Stomach (tissue), 9 donors: ENCODE data around the gene TSC1. TPM values are rescaled to one million over a fixed set of nuclear protein-coding genes. Genes with fewer than 3 reads are reported as not detected.

Experiments used
- DNase-seq, 2 donors: peaks; one replicate each; pipeline versions ENCODE4 v3.0.0 to v3.0.0-alpha.2; 2013 to 2019
- H3K27ac ChIP-seq, 5 donors: fragments of 200-600 bp in 4 of 5; sonication (generic) in 4 of 5; one replicate each; pipeline ENCODE4 v1.5.1; 2013 to 2019; ENCODE audit warnings: mild to moderate bottlenecking in 1 of 5, moderate library complexity in 1 of 5
- H3K27me3 ChIP-seq, 3 donors: fragments of 200-600 bp; sonication (generic); one replicate each; pipeline ENCODE4 v1.5.1; 2017 to 2019; ENCODE audit warnings: mixed run types in 1 of 3
- H3K36me3 ChIP-seq, 4 donors: fragments of 200-600 bp; sonication (generic); 1 replicate in 3 of 4; 2 replicates in 1 of 4; pipeline ENCODE4 v1.5.1; 2016 to 2019
- H3K4me1 ChIP-seq, 4 donors: fragments of 200-600 bp; sonication (generic); one replicate each; pipeline ENCODE4 v1.5.1; 2016 to 2019
- H3K4me3 ChIP-seq, 4 donors: fragments of 200-600 bp; sonication (generic) in 3 of 4; one replicate each; pipeline ENCODE4 v1.5.1; 2016 to 2019; ENCODE audit warnings: mild to moderate bottlenecking in 1 of 4
- H3K9me3 ChIP-seq, 4 donors: fragments of 200-600 bp; sonication (generic); one replicate each; pipeline ENCODE4 v1.5.1; 2016 to 2019
- EP300 ChIP-seq: sonication (generic); formaldehyde crosslinking; IDR thresholded peaks from one replicate; pipeline ENCODE4 v1.6.1; 2017; ENCODE audit warnings: antibody characterized with exemption
- POLR2A ChIP-seq, 4 donors: fragments of 450-650 bp; IDR thresholded peaks; one replicate each; pipeline ENCODE4 v1.6.1; 2016; ENCODE audit warnings: antibody characterized with exemption in 4 of 4, control low read depth in 2 of 4, mild to moderate bottlenecking in 1 of 4, moderate library complexity in 1 of 4
- POLR2AphosphoS5 ChIP-seq, 3 donors: sonication (generic); formaldehyde crosslinking; IDR thresholded peaks; one replicate each; pipeline ENCODE4 v1.6.1; 2016; ENCODE audit warnings: antibody characterized with exemption in 3 of 3
- whole genome bisulfite sequencing, 5 donors: extraction: QIAGEN DNeasy Blood & Tissue Kit in 3 of 5; methylation state at CpG; one replicate each; pipeline versions ENCODE4 v1.1.5 to v1.1.7; 2013 to 2018; 5-methylcytosine and 5-hydroxymethylcytosine counted together
- intact Hi-C: fragments of 100-400 bp; cut with DNase I; formaldehyde crosslinking; loops from one replicate; pipeline ENCODE4 v1.15.1; 2023; ENCODE audit warnings: low total_unique reads
- polyA plus RNA-seq, 3 donors: library from polyadenylated mRNA; stranded (reverse); fragments of 200-250 nt; gene quantifications; one replicate each; pipeline ENCODE4 v1.2.3, GENCODE V29; 2013
- total RNA-seq, 5 donors: library from RNA; depleted of rRNA; stranded (reverse); fragments of >200 nt; gene quantifications; one replicate each; pipeline versions ENCODE4 v1.1.0 to v1.2.3, GENCODE V29; 2014 to 2016
- TF ChIP-seq, protein P1 (sequence below), 7 experiments: fragments of 450-650 bp in 4 of 7; fragments of 200-600 bp in 3 of 7; sonication (generic) in 3 of 7; IDR thresholded peaks; one replicate each; pipeline ENCODE4 v1.5.1; 2016 to 2019; ENCODE audit warnings: antibody characterized with exemption in 7 of 7, control low read depth in 2 of 7, mild to moderate bottlenecking in 1 of 7
- donor health status: healthy with polysubstance abuse.
- donor health status: Bipolar disorder and iron deficiency.
- donor health status: healthy.

TSC1 gene
- total and polyA plus RNA-seq, 8 donors = 6.7 to 120 (median 32.8) TPM

- Histone ChIP-seq H3K27me3 (peaks cover 0 to 5% (median 0%) of the 10 kb centered on the region in 3 donors), H3K27ac (peak overlapping the region in 4 of 5 donors; percentile 49 to 84 (median 54)), H3K4me3 (no peak overlapping the region), H3K4me1 (peaks cover 8 to 27% (median 15%) of the 10 kb centered on the region in 4 donors), H3K36me3 (peaks cover 0 to 2% (median 0%) of the 10 kb centered on the region in 4 donors), H3K9me3 (no peaks in the 10 kb centered on the region)
- 47 to 65% (median 54%) methylated on average over 13 to 24 of the region's 24 CpGs for WGBS, 5 donors
- TF ChIP-seq EP300 = no peak
- TF ChIP-seq, protein P1, sequence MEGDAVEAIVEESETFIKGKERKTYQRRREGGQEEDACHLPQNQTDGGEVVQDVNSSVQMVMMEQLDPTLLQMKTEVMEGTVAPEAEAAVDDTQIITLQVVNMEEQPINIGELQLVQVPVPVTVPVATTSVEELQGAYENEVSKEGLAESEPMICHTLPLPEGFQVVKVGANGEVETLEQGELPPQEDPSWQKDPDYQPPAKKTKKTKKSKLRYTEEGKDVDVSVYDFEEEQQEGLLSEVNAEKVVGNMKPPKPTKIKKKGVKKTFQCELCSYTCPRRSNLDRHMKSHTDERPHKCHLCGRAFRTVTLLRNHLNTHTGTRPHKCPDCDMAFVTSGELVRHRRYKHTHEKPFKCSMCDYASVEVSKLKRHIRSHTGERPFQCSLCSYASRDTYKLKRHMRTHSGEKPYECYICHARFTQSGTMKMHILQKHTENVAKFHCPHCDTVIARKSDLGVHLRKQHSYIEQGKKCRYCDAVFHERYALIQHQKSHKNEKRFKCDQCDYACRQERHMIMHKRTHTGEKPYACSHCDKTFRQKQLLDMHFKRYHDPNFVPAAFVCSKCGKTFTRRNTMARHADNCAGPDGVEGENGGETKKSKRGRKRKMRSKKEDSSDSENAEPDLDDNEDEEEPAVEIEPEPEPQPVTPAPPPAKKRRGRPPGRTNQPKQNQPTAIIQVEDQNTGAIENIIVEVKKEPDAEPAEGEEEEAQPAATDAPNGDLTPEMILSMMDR (IDR thresholded peaks at IDR 0.05) = no peak
- TF ChIP-seq POLR2A (IDR thresholded peaks at IDR 0.05) = no peak
- no peak for TF ChIP-seq POLR2AphosphoS5 (IDR thresholded peaks at IDR 0.05)
- DNase-seq = peak in 1 of 2 donors; percentile 58
- intact Hi-C loops = no loop called here
Observed at GRCh38 chr9:132857616-132858342, 86.6 kb downstream of the TSC1 start.

DNA sequence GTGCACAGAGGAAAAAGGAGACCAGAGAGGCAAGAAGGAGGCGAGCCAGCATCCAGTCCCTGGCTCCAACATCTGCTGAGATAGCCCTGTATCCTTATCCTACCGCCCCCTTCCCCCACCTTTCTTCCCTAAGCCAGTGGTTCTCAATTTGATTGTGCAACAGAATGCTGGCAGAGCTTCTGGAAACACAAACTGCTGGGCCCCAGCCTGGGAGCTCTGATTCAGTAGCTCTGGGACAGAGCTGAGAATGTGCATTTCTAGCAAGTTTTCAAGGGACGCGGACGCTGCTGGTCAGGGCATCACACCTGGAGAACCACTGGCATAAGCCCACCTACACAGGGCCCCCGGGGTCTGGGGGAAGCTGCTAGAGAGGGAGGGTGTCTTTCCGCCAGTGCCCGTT is 87.4 kb downstream of the TSC1 start:
- peaks cover 8 to 27% (median 15%) of the 10 kb centered on the region in 4 donors for H3K4me1 ChIP-seq
- 41 to 54% (median 45%) methylated on average over 6 to 8 of the region's 8 CpGs for WGBS, 5 donors
- peaks cover 0 to 5% (median 0%) of the 10 kb centered on the region in 3 donors for H3K27me3 ChIP-seq
- DNase-seq = peak; percentile 46 to 75
- TF ChIP-seq POLR2A (IDR thresholded peaks at IDR 0.05) = no peak
- peak in 1 of 3 donors; percentile 42 for TF ChIP-seq POLR2AphosphoS5 (IDR thresholded peaks at IDR 0.05)
- no peaks in the 10 kb centered on the region for H3K36me3 ChIP-seq
- no peak overlapping the region for H3K4me3 ChIP-seq
- H3K9me3 ChIP-seq = no peaks in the 10 kb centered on the region
- intact Hi-C loops = no loop called here
- peak overlapping the region in 4 of 5 donors; percentile 49 to 84 (median 54) for H3K27ac ChIP-seq

DNA sequence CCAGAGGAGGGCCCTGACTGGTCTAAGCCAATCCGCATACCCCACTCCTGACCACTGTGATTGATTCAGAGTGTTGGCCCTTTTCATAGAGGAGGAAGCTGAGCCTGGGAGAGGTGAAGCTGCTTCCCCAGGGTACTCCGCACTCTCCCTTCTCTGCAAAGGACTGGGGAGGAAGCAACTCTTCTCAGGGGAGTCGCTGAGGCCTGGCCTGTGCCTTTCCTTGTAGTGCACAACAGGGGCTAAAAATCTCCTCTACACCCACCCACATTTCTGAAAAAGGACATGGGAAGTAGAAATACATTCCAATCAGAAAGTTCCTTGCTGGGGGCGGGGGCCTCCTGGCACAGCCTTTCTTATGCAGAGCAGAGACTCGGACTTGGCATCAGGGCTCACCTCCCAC is 88.5 kb downstream of the TSC1 start:
- no peak for TF ChIP-seq EP300
- no peak for TF ChIP-seq POLR2AphosphoS5 (IDR thresholded peaks at IDR 0.05)
- TF ChIP-seq, protein P1 (IDR thresholded peaks at IDR 0.05) = no peak
- no peak for TF ChIP-seq POLR2A (IDR thresholded peaks at IDR 0.05)
- Histone ChIP-seq H3K27ac (peak overlapping the region in 1 of 5 donors; percentile 84), H3K27me3 (peaks cover 0 to 5% (median 0%) of the 10 kb centered on the region in 3 donors), H3K36me3 (no peaks in the 10 kb centered on the region), H3K4me1 (peaks cover 8 to 27% (median 15%) of the 10 kb centered on the region in 4 donors), H3K9me3 (no peaks in the 10 kb centered on the region), H3K4me3 (no peak overlapping the region)
- no peak for DNase-seq
- intact Hi-C loops = no loop called here
- WGBS, 5 donors = 82 to 93% (median 88%) methylated on average over 4 to 5 of the region's 5 CpGs

GRCh38 chr9:132854832-132855231 is 89.6 kb downstream of the TSC1 start:
- Histone ChIP-seq H3K4me3 (no peak overlapping the region), H3K4me1 (peaks cover 8 to 27% (median 15%) of the 10 kb centered on the region in 4 donors), H3K9me3 (no peaks in the 10 kb centered on the region), H3K27ac (no peak overlapping the region), H3K36me3 (no peaks in the 10 kb centered on the region), H3K27me3 (peaks cover 0 to 5% (median 0%) of the 10 kb centered on the region in 3 donors)
- 66 to 79% (median 74%) methylated on average over 10 of the region's 10 CpGs for WGBS, 5 donors
- intact Hi-C loops = no loop called here
- TF ChIP-seq, protein P1 (IDR thresholded peaks at IDR 0.05) = no peak
- TF ChIP-seq POLR2A (IDR thresholded peaks at IDR 0.05) (no peak), POLR2AphosphoS5 (IDR thresholded peaks at IDR 0.05) (no peak), EP300 (no peak)
- no peak for DNase-seq

DNA sequence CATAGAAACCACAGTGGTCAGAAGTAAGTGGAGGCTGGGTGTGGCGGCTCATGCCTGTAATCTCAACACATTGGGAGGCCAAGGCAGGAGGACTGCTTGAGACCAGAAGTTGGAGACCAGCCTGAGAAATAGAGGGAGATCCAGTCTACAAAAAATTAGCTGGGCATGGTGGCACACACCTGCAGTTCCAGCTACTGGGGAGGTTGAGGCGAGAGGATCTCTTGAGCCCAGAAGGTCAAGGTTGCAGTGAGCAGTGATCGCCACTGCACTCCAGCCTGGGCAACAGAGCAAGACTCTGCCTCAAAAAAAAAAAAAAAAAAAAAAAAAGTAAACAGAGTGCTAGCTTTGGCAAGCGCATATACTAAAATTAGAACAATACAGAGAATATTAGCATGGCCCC is 90.9 kb downstream of the TSC1 start:
- no peak overlapping the region for H3K4me3 ChIP-seq
- peaks cover 0 to under 1% (median 0%) of the 10 kb centered on the region in 3 donors for H3K27me3 ChIP-seq
- intact Hi-C loops = no loop called here
- H3K27ac ChIP-seq = no peak overlapping the region
- no peak for DNase-seq
- 76 to 90% (median 88%) methylated on average over 4 of the region's 4 CpGs for WGBS, 5 donors
- H3K4me1 ChIP-seq = peaks cover 13 to 38% (median 20%) of the 10 kb centered on the region in 4 donors
- TF ChIP-seq POLR2AphosphoS5 (IDR thresholded peaks at IDR 0.05) = no peak
- TF ChIP-seq POLR2A (IDR thresholded peaks at IDR 0.05) = no peak
- no peak for TF ChIP-seq EP300
- TF ChIP-seq, protein P1 (IDR thresholded peaks at IDR 0.05) = no peak
- H3K36me3 ChIP-seq = no peaks in the 10 kb centered on the region
- H3K9me3 ChIP-seq = no peaks in the 10 kb centered on the region
